Measurements from ENCODE around the gene SYT10.
"Not testable (repeated sequence)": the region's sequence is repeated elsewhere in the genome, so short reads cannot be mapped to it uniquely, and the experiment has no call there.

SYT10 gene

GRCh38 chr12:33357181-33357580, 82.4 kb downstream of the SYT10 start:
- no peak for DNase-seq (ENCODE audit: low read depth in 2 of 3, low spot score in 2 of 3)

- DNase-seq (ENCODE audit: low read depth in 2 of 3, low spot score in 2 of 3): no peak
Observed at GRCh38 chr12:33349791-33350190, 89.8 kb downstream of the SYT10 start.

DNA sequence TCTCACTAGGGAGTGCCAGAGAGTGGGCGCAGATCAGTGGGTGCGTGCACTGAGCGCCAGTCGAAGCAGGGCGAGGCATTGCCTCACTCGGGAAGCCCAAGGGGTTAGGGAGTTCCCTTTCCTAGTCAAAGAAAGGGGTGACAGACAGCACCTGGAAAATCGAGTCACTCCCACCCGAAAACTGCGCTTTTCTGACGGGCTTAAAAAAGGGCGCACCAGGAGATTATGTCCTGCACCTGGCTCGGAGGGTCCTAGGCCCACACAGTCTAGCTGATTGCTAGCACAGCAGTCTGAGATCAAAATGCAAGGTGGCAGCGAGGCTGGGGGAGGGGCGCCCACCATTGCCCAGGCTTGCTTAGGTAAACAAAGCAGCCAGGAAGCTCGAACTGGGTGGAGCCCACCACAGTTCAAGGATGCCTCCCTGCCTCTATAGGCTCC, 107.6 kb downstream of the SYT10 start:
- DNase-seq (ENCODE audit: low read depth in 2 of 3, low spot score in 2 of 3): not testable (repeated sequence)

GRCh38 chr12:33330940-33331339, 108.7 kb downstream of the SYT10 start:
- DNase-seq (ENCODE audit: low read depth in 2 of 3, low spot score in 2 of 3): no peak

Measured in activated CD8-positive, alpha-beta memory T cell treated with anti-CD3 and anti-CD28 coated beads for 48 hours (primary cell).